Ureter (tissue), 1 donor: Measurements from ENCODE around the gene ADAMTS15. TPM values are rescaled to one million over a fixed set of nuclear protein-coding genes. Genes with fewer than 3 reads are reported as not detected.

Experiments
- DNase-seq: peaks from one replicate; pipeline ENCODE4 v3.0.0-alpha.2; 2020; ENCODE audit warnings: low spot score
- total RNA-seq: library from RNA; stranded (reverse); gene quantifications from one replicate; pipeline ENCODE4 v1.2.4, GENCODE V29; 2023
- donor health status: DM: yes; HTN: yes; CAD: no.

Gene ADAMTS15
- total RNA-seq, 1 donor from 2014 or later, result 5.9 TPM

DNA sequence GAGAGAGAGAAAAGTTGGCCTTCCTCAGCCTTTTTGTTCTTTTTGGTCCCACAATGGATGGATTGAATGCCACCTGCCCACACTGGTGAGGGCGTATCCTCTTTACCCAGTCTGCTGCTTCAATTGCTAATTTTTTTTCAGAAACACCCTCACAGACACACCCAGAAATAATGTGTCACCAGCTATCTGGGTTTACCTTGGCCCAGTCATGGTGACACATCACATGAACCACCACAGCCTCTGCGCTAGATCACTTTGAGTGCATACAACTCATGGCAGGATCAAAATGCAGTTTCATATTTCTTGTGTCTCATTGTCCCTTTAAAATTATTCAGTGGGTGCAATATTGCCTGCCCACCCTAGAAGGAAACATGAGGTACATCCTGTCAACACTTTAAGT is 63.3 kb downstream of the ADAMTS15 start:
- DNase-seq, result no peak

DNA sequence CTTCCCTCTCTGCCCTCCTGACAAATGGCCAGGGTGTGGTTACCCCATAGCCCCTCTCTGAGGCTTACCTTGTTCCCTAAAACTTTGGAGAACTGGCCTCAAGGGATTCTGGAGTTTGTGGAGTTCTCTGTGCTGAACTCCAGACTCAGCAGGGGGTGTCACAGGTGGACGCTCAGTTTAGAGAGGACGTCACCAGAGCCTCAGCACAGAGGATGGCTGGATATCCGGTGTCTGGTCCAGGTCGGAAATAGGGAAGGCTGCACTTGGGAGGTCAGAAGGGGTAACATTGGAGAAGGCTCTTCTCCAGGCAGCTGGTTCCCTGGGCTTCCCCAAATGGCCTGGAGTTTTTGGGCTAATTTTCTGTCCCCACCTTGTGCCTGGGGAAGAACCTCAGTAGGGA is 64.2 kb downstream of the ADAMTS15 start:
- no peak for DNase-seq

DNA sequence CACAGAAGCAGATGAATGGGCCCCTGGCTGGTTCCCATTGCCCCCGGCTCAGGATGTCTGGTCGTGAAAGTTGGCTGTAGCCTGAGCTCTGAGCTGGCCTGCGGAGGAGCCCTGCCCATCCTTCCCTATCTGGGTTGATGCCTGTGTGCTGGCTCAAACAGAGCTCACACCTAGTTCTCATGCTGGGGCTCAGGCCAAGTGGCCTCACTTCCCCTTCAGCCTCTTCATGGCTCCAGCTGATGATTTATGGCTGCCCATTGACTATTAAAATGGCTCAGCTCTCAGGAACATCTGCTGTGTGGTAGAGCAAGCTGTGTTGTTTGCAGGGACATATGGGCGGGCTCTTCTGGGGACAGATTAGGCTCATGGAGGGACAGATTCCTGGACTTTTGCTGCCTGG is 64.7 kb downstream of the ADAMTS15 start:
- DNase-seq, result peak; percentile 69

DNA sequence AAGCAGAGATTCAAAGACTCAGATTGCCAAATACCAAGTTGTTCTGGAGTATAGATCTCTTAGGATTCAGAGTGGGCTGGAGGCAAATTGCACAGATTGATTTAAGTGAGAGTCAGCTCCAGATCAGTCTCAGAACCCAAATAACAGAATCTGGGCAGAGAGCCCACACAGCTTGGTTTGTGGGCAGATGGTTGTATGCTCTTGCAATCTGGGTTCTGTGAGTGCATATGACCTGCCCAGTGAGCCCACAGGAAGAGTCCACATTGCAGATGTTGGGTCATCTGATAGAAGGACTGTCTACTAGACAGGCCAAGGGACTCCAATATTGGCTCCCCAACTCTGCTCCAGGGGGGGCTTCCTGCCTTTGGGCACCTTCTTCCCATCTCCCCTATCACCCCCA is 65.9 kb downstream of the ADAMTS15 start:
- no peak for DNase-seq

DNA sequence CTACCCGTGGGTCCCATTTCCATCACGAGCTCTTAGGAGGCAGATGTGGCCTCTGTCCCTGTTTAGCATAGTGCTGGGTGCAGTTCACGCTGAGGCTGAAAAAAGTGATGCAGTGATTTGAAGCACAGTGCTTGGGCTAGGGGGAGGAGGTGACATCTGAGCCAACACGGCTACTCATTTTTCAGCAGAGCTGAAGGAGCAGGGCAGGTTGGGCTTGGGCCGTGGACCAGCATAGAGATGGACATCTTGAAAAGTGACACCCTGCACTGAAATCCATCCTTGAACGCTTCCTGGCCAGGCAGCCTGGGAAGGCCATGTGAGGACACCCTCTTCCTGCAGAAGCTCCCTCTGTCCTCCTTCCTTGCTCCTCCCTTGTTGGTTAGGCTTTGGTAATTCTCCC is 66.4 kb downstream of the ADAMTS15 start:
- DNase-seq, result no peak

DNA sequence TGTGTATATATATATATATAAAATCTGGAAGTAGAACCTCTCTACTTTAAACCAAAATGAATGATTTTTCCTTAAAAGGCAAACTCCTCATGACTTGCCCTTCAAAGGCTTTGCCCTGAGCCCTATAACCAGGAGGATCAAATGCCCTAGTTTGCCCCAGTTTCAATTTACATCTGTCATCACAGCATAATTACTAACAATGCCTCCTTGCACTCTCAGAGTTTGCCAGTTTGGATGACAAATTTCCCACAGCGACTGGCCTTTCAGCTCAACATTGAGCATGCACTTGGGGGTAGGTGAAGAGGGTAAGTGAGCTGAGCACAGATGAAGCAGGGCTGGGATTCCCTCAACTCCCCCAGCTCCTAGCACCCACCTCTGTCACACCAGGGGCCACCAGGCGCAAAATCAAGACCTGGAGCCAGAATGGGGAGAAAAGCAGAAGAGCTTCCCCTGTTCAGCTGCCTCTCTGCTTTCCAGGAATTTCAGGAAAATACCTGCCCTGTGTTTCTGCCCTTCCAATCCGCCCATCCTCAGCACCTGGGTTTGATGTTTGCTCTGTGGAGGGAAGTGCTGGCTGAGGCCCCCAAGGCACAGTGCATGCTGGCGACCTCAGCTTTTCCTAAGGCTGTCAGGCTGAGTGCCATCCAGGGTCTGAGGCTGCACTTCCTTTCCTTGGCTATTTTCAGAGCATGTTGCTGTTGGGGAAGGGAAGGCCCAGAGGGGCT is 67.5 kb downstream of the ADAMTS15 start:
- no peak for DNase-seq

DNA sequence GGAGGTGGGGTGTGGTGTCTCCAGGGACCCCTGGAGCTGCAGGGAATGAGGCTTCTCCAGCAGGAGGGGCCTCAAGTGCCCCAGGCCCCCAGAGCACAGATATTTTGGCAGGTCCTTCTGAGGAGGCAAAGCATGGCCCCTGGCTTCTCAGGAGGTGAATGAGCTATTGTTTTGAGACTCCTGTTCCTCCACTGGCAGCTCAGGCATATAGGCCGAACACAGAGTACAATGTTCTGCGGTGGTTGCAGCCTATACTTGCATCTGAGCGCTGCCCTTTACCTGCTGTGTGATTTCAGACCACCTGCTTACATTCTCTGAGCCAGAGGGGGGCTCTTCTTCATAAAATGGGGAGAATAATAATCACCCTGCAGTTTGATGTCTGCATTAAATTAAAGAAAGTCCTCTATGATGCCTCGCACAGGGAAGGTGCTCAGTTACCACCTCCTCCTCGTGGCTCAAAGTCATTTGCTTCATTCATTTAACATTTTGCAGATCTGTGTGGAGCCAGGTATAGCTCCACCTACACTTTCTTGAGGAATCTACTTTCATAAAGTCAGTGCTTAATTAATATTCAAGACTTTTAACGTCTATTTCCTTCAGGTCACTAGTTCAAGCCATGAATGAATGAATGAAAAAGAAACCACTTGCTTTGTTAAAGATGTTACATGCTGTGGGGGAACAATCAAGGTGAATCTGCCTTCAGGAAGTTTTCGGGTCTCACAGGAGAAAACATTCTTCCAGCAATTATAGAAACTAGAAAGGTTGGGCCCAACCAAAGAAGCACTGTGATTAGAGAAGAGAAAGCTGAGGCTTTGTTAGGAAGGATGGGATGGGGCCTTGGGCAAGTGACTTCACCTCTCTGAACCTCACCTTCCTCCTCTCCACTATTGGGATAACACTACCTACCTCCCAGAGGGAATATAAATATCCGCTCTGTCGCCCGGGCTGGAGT is 68.4 kb downstream of the ADAMTS15 start:
- no peak for DNase-seq

DNA sequence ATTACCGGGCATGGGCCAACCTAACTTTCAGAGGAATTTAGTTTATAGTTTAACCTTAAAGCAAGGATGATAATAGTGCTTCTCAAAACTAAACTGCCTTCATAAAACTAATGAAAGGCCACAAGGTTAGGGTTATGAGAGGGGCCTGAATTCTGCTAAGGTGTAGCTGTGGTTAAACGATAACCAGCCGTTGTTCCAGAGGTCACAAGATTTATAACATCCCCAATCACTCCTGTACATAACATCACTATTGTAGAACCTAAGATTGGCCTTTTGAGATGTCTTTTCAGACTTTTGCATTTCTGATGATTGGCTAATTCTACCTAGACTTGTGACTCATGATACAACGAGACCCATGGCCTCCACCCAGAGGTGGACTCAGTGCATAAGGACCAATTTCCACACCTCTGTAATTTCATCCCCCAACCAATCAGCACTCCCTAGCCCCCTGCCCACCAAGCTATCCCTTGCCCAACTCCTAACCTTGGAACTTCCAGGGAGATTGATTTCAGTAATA is 69.8 kb downstream of the ADAMTS15 start:
- no peak for DNase-seq

DNA sequence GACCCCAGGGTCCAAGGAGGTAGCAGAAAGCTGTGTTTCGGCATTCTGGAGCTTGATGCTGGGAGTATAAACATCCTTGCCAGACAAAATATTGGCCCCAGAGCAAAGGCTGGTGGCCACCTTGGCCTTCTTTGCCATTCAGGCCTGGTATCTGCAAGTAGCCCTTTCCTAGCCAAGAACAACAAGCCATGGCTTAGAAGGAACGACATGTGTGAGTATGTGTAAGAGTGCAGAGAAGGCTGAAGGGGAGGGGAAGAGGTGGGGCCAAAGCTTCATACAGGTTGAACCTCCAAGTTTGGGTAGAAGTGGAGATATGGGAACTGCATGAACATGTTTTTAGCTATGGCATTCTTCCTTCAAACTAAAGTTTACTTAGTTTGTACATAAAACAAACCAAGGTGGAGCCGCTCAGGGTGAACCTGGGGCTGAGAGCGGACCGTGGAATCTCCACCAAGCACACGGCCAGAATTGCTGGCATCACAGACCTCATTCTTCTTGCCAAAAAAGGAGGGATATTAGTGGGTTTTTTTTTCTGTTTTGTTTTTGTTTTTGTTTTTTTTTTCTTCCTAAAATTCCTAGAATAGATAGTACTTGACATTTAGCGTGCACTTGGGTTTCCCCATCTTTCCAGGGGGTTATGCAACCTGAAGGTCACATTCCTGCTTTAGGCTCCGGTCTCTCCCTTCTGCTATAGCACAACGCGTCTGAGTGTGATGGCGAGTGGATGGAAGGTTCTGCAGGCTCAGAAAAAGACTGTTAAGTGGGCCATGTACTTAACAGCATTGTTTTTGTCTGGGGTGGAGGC is 70.9 kb downstream of the ADAMTS15 start:
- no peak for DNase-seq

DNA sequence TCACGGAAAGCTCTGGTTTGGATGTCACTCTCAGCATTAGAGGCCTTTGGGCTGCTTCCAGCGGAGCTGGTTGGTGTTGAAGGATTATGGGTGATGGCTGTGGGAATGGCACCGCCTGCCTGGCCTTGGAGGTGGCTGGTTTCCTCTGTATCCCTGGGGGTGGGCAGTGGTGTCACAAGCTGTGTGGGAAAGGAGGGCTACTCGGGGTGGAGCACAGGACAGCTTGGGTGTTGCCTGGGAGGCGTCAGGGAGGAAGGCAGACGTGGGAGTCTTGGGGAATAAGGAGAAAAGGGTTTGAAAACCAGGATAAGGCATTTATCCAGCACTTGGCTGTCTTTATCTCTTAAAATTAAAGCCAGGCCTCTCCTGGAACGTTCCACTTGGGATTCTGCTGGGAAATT is 71.8 kb downstream of the ADAMTS15 start:
- DNase-seq, result no peak

DNA sequence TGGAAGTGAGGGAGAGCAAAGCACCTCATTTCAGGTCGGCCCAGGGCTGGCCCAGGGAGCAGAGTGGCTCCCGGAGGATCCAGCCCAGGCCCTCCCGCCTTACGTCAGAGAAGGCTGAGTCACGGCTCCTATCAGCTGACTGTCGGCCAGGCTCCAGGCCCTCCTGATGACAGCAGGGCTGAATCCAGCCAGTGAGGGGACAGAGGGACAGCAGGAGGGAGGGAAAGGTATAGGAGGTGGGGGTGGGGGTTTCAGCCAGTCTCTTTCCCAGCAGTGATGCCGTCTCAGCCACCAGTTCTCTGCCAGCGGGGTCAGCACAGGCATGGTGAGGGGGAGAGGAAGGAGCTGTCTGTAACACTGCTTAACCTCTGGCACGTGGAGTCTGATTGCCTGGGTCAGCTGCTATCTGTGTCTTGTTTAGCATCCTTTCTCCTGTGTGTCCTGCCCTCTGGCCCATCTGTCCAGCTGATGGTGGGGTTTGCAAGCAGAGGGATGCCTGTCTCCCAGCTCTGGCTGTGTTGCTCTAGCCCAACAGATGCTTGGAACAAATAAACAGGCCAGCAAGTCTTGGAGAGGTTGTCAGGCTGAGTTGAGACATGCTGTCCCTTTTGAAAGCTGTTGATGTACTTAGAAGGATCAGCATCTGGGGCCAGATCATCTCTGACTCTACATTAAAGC is 74.0 kb downstream of the ADAMTS15 start:
- peak; percentile 92 for DNase-seq

DNA sequence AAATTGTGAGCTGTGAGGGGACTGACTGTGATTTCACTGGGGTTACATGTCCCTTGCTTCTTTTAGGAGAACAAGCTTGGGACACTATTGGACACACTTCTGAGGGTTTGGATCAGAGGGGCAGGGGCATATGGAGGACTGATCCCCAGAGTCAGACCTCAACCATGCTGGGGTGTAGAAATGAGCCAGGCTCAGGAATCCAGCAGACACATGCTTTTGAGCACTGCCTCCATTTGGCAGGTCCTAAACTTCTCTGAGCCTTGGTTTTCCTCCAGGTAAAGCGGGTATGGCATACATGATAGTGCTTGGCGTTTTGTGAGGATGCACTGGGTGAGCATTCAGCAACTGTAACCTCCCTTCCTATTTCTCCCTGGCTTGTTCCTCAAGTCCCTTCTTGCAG is 74.7 kb downstream of the ADAMTS15 start:
- no peak for DNase-seq

DNA sequence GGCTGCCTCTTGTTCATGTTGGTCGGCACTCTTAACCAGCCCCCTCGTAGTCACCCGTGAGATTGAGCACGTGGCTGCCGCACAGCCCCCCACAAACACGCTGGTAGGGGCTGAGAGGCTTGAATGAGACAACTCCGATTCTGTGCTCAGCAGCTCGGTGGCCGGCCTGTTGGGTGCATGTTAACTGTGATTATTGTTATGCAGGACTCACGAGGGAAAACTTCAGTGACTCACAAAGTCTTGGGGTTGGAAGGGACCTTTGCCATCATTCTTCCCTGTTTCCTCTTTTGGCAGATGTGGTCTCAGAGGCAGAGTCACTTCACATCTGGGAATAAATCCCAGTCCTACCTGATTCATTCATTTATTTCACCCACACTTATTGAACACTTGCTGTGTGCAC is 75.2 kb downstream of the ADAMTS15 start:
- DNase-seq, result no peak

DNA sequence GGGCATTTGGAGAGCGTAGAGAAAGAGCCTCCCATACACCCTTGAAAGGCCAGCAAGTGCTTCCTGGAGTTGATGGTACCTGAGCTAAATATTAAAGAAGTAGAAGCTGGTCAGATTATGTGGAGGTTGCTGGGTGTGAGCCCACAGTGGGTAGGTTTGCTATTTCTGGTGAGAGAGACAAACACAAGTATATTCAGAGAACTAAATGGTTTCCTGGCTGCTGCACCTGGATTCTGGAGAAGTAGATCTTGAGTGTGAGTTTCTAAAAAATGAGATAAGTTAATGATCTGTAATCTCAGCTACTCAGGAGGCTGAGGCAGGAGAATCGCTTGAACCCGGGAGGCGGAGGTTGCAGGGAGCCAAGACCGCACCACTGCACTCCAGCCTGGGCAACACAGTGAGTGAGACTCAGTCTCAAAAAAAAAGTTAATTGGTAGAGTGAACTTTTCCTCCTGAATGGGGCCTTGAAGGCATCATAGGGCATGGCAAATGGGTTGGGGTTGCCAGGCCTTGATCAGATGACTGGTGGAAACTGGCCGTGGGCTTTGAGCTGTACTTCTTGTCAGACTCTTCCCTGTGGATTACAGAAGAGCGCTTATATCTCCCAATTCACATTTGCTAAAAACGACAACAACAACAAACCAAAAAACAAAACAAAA is 75.8 kb downstream of the ADAMTS15 start:
- no peak for DNase-seq

DNA sequence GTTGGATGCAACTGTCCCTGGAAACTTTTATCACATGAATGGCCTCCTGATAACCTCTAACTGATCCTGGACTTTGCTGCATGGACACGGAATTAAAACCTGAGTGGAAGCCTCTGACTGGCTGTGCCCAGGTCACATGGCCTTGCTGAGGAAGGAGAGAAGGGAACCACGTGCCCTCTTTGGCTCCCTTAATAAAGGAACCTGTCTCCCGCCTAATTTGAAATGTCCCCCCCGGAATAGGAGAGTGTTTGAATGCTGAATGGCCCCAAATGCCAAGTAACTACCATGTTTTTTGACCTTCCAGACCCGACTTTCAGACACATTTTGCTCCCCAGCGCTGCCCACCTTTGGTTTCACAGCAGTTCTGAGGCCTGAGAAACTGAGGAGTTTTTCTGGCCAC is 76.9 kb downstream of the ADAMTS15 start:
- DNase-seq, result no peak

Other genes with a start within 250 kb of the ADAMTS15 start
- 62.3 TPM for gene ZBTB44, start 133.7 kb upstream of the ADAMTS15 start, total RNA-seq
- 1.2 TPM for gene ADAMTS8, start 20.0 kb upstream of the ADAMTS15 start, total RNA-seq